ENCODE results near the gene SPRTN. TPM values are rescaled to one million over a fixed set of nuclear protein-coding genes. Genes with fewer than 3 reads are reported as not detected.

Gene SPRTN
- total RNA-seq, 1 experiment from 2014 or later, result 14.9 TPM

DNA sequence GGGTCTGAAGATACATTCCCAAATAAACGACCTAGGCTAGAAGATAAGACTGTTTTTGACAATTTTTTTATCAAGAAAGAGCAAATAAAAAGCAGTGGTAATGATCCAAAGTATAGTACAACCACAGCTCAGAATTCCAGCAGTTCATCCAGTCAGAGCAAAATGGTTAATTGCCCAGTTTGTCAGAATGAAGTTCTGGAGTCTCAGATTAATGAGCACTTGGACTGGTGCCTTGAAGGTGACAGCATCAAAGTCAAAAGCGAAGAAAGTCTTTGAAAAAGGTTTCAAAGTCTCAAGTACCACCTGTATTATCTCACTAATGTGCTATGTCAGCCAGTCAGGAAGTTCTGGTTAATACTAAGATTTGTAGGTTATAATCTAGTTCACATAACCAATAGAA, 15.0 kb downstream of the SPRTN start (continued):
- TF ChIP-seq, protein P1, sequence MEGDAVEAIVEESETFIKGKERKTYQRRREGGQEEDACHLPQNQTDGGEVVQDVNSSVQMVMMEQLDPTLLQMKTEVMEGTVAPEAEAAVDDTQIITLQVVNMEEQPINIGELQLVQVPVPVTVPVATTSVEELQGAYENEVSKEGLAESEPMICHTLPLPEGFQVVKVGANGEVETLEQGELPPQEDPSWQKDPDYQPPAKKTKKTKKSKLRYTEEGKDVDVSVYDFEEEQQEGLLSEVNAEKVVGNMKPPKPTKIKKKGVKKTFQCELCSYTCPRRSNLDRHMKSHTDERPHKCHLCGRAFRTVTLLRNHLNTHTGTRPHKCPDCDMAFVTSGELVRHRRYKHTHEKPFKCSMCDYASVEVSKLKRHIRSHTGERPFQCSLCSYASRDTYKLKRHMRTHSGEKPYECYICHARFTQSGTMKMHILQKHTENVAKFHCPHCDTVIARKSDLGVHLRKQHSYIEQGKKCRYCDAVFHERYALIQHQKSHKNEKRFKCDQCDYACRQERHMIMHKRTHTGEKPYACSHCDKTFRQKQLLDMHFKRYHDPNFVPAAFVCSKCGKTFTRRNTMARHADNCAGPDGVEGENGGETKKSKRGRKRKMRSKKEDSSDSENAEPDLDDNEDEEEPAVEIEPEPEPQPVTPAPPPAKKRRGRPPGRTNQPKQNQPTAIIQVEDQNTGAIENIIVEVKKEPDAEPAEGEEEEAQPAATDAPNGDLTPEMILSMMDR (IDR thresholded peaks at IDR 0.05 in 2 of 3, conservative IDR thresholded peaks at IDR 0.05 in 1 of 3; ENCODE audit: borderline replicate concordance in 1 of 3, insufficient read depth in 1 of 3, low read depth in 2 of 3, low read length in 2 of 3), result no peak

DNA sequence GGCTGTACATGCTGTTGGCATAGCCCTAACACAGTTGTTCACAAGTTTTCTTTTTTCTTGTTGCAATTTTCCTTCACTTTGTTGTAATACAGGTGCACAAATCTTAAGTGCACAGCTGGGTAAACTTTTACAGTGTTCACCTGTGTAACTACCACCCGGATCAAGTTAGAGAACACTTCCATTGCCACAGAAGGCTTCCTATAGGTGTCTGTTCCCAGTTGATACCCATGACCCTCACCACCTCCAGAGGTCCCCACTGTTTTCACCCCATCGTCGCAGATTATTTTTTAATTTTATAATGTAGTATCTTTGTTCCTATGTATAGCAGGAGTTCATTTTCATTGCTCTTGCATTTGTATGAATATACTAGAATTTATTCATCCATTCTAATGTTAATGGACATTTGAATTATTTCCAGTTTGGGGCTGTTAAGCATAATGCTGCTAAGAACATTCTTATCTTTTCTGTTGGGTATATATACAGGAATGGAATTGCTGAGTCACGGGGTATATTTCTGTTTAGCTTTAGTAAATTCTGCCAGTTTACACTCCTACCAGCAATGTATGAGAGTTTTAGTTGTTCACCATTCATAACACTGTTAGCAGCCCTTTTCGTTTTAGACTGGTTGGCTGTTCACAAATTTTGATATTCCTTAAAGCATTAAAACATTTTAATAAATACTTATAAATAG, 16.4 kb downstream of the SPRTN start:
- Histone ChIP-seq H3K9me2 (ENCODE audit: insufficient read depth) (no peaks in the 10 kb centered on the region), H4K20me1 (ENCODE audit: insufficient read depth) (0 out of 2 replicates have a peak, but pooled peaks cover 3% of the 10 kb centered on the region), H3K27me3 (ENCODE audit: insufficient read depth, low read length) (no peaks in the 10 kb centered on the region), H3K79me2 (ENCODE audit: insufficient read depth, low read length) (no peaks in the 10 kb centered on the region), H3K4me2 (ENCODE audit: low read length) (no peak overlapping the region), H3K9me3 (ENCODE audit: control insufficient read depth in 1 of 2, insufficient read depth in 1 of 2, low read depth in 1 of 2, low read length in 2 of 2) (no peaks in the 10 kb centered on the region), H3K4me1 (ENCODE audit: control insufficient read depth in 1 of 2, insufficient read depth in 2 of 2, low read length in 2 of 2) (peaks cover 0 to 3% of the 10 kb centered on the region in 2 experiments; a peak in 1 of 4 replicates), H3K4me3 (replicated peaks in 1 of 2; ENCODE audit: low read depth in 1 of 2, low read length in 2 of 2) (no peak overlapping the region), H2AFZ (ENCODE audit: low read depth, low read length, poor library complexity, severe bottlenecking) (no peak overlapping the region), H3K36me3 (ENCODE audit: control insufficient read depth in 1 of 2, insufficient read depth in 2 of 2, low read length in 2 of 2) (peaks cover 18 to 19% of the 10 kb centered on the region in 2 experiments; a peak in 3 of 4 replicates), H3K27ac (ENCODE audit: low read depth, low read length) (no peak overlapping the region), H3K9ac (ENCODE audit: low read length) (no peak overlapping the region)
- RAD21 ChIA-PET (ENCODE audit: low non-redundant PET in 1 of 2, low total read pairs in 2 of 2, uncharacterized antibody in 2 of 2, unreplicated experiment in 2 of 2), result no interaction called here
- no peak for DNase-seq (ENCODE audit: low read depth, low spot score)
- POLR2A ChIA-PET, result no interaction called here
- TF ChIP-seq CEBPB (IDR thresholded peaks at IDR 0.05; ENCODE audit: low read depth), result no peak
- no peak for TF ChIP-seq ZNF274 (IDR thresholded peaks at IDR 0.05; ENCODE audit: low read depth, low read length)
- TF ChIP-seq SIN3A (IDR thresholded peaks at IDR 0.05; ENCODE audit: low read depth), result no peak
- no peak for TF ChIP-seq YY1 (IDR thresholded peaks at IDR 0.05; ENCODE audit: extremely low read depth, insufficient replicate concordance, low read depth, low read length)
- no peak for TF ChIP-seq POLR2AphosphoS5 (IDR thresholded peaks at IDR 0.05; ENCODE audit: low read depth, low read length)
- TF ChIP-seq SP1 (IDR thresholded peaks at IDR 0.05; ENCODE audit: low read depth), result no peak
- TF ChIP-seq SRF (IDR thresholded peaks at IDR 0.05; ENCODE audit: low read depth), result no peak
- no peak for TF ChIP-seq JUND (IDR thresholded peaks at IDR 0.05)
- no peak for TF ChIP-seq EZH2phosphoT487 (IDR thresholded peaks at IDR 0.05; ENCODE audit: borderline replicate concordance)
- TF ChIP-seq, protein P2, sequence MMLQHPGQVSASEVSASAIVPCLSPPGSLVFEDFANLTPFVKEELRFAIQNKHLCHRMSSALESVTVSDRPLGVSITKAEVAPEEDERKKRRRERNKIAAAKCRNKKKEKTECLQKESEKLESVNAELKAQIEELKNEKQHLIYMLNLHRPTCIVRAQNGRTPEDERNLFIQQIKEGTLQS (IDR thresholded peaks at IDR 0.05), result no peak
- TF ChIP-seq ZFX (IDR thresholded peaks at IDR 0.05), result no peak
- no peak for TF ChIP-seq EGR1 (IDR thresholded peaks at IDR 0.05; ENCODE audit: low read depth)
- no peak for TF ChIP-seq CBX3 (IDR thresholded peaks at IDR 0.05; ENCODE audit: low read depth)
- TF ChIP-seq, protein P1 (IDR thresholded peaks at IDR 0.05 in 2 of 3, conservative IDR thresholded peaks at IDR 0.05 in 1 of 3; ENCODE audit: borderline replicate concordance in 1 of 3, insufficient read depth in 1 of 3, low read depth in 2 of 3, low read length in 2 of 3), result no peak
- no peak for TF ChIP-seq FOSL1 (IDR thresholded peaks at IDR 0.05; ENCODE audit: low read depth)
- TF ChIP-seq POLR2A (IDR thresholded peaks at IDR 0.05; ENCODE audit: borderline replicate concordance, extremely low read depth, insufficient read depth, insufficient read length), result no peak
- TF ChIP-seq, protein P3, sequence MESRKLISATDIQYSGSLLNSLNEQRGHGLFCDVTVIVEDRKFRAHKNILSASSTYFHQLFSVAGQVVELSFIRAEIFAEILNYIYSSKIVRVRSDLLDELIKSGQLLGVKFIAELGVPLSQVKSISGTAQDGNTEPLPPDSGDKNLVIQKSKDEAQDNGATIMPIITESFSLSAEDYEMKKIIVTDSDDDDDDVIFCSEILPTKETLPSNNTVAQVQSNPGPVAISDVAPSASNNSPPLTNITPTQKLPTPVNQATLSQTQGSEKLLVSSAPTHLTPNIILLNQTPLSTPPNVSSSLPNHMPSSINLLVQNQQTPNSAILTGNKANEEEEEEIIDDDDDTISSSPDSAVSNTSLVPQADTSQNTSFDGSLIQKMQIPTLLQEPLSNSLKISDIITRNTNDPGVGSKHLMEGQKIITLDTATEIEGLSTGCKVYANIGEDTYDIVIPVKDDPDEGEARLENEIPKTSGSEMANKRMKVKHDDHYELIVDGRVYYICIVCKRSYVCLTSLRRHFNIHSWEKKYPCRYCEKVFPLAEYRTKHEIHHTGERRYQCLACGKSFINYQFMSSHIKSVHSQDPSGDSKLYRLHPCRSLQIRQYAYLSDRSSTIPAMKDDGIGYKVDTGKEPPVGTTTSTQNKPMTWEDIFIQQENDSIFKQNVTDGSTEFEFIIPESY (IDR thresholded peaks at IDR 0.05; ENCODE audit: extremely low read depth, insufficient replicate concordance, low read length), result no peak
- TF ChIP-seq EZH2 (IDR thresholded peaks at IDR 0.05), result no peak
- TF ChIP-seq RAD21 (IDR thresholded peaks at IDR 0.05; ENCODE audit: low read depth), result no peak
- TF ChIP-seq TCF7L2 (IDR thresholded peaks at IDR 0.05; ENCODE audit: borderline replicate concordance, extremely low read depth, insufficient read depth, insufficient read length), result no peak
- CTCF ChIA-PET, result no interaction called here
- no TSS peak for BruUV-seq (replicated peaks)
- intact Hi-C loops (cut with micrococcal nuclease), result no loop called here
- ATAC-seq, result no peak
